ENCODE results near the gene TIMP3. TPM values are rescaled to one million over a fixed set of nuclear protein-coding genes. Genes with fewer than 3 reads are reported as not detected.

TIMP3 gene
- polyA plus RNA-seq, 1 donor from 2014 or later = 0.72 TPM

DNA sequence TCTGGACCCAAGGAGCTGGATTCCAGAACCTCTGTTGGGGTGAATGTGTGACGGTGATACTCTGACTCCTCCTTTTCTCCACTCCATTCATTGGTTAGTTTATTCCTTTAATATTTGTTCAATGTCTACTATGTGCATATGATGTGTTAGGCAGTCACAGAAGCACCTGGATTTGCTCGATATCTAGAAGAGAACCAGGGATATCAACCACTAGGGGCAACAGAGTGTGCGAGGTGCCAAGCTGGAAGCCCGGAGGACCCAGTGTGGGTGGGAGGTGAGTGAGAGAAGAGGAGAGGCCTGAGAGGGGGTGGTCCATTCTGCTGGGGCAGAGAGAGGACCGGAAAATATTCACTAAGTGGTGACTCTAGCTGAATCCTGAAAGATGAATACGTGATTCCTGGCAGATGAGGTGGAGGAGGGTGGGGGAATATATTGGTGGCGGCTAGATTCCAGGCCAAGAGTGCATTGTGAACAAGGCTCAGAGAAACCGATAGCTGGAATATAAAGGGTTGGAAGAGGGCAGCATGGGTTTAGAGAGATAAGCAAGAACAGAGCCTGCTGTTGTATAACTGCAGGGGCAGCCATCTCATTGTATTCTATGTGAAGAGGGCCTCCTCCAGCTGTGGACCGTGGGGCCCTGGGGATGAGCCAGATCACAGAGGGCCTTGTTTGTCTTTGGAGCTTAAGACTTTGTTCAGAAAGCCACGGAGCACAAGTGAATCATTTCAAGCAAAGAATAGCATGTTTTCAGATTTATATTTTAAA, 6.9 kb upstream of the TIMP3 start:
- Histone ChIP-seq H3K4me2 (ENCODE audit: low read length) (no peak overlapping the region), H3K9me2 (ENCODE audit: insufficient read depth, low read length) (no peaks in the 10 kb centered on the region), H3K9ac (ENCODE audit: low read length) (no peak overlapping the region), H3K9me3 (ENCODE audit: low read length) (no peaks in the 10 kb centered on the region), H4K20me1 (ENCODE audit: insufficient read depth) (no peaks in the 10 kb centered on the region), H3K36me3 (ENCODE audit: insufficient read depth, low read length) (no peaks in the 10 kb centered on the region), H3K27me3 (ENCODE audit: insufficient read depth, low read depth, low read length) (no peaks in the 10 kb centered on the region), H2AFZ (ENCODE audit: low read depth, low read length) (no peak overlapping the region), H3F3A (ENCODE audit: insufficient read depth, low read length, poor library complexity, severe bottlenecking) (no peaks in the 10 kb centered on the region), H3K79me2 (replicated peaks; ENCODE audit: insufficient read depth, low read length) (no peaks in the 10 kb centered on the region), H3K4me3 (ENCODE audit: low read length) (no peak overlapping the region), H3K27ac (ENCODE audit: low read length) (no peak overlapping the region)
- TF ChIP-seq MXI1 (conservative IDR thresholded peaks at IDR 0.05; ENCODE audit: poor library complexity, severe bottlenecking) = no peak
- no peak for TF ChIP-seq TAF1 (IDR thresholded peaks at IDR 0.05; ENCODE audit: low read depth)
- no peak for TF ChIP-seq EZH2 (IDR thresholded peaks at IDR 0.05; ENCODE audit: borderline replicate concordance, insufficient read depth, low read length, poor library complexity, severe bottlenecking)
- TF ChIP-seq, protein P1, sequence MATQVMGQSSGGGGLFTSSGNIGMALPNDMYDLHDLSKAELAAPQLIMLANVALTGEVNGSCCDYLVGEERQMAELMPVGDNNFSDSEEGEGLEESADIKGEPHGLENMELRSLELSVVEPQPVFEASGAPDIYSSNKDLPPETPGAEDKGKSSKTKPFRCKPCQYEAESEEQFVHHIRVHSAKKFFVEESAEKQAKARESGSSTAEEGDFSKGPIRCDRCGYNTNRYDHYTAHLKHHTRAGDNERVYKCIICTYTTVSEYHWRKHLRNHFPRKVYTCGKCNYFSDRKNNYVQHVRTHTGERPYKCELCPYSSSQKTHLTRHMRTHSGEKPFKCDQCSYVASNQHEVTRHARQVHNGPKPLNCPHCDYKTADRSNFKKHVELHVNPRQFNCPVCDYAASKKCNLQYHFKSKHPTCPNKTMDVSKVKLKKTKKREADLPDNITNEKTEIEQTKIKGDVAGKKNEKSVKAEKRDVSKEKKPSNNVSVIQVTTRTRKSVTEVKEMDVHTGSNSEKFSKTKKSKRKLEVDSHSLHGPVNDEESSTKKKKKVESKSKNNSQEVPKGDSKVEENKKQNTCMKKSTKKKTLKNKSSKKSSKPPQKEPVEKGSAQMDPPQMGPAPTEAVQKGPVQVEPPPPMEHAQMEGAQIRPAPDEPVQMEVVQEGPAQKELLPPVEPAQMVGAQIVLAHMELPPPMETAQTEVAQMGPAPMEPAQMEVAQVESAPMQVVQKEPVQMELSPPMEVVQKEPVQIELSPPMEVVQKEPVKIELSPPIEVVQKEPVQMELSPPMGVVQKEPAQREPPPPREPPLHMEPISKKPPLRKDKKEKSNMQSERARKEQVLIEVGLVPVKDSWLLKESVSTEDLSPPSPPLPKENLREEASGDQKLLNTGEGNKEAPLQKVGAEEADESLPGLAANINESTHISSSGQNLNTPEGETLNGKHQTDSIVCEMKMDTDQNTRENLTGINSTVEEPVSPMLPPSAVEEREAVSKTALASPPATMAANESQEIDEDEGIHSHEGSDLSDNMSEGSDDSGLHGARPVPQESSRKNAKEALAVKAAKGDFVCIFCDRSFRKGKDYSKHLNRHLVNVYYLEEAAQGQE (IDR thresholded peaks at IDR 0.05; ENCODE audit: borderline replicate concordance) = no peak
- TF ChIP-seq SMC3 (conservative IDR thresholded peaks at IDR 0.05; ENCODE audit: poor library complexity) = no peak
- TF ChIP-seq EP300 (conservative IDR thresholded peaks at IDR 0.05; ENCODE audit: poor library complexity, severe bottlenecking) = no peak
- TF ChIP-seq RAD21 (conservative IDR thresholded peaks at IDR 0.05) = no peak
- no peak for TF ChIP-seq POLR2AphosphoS5 (IDR thresholded peaks at IDR 0.05)
- TF ChIP-seq, protein P2, sequence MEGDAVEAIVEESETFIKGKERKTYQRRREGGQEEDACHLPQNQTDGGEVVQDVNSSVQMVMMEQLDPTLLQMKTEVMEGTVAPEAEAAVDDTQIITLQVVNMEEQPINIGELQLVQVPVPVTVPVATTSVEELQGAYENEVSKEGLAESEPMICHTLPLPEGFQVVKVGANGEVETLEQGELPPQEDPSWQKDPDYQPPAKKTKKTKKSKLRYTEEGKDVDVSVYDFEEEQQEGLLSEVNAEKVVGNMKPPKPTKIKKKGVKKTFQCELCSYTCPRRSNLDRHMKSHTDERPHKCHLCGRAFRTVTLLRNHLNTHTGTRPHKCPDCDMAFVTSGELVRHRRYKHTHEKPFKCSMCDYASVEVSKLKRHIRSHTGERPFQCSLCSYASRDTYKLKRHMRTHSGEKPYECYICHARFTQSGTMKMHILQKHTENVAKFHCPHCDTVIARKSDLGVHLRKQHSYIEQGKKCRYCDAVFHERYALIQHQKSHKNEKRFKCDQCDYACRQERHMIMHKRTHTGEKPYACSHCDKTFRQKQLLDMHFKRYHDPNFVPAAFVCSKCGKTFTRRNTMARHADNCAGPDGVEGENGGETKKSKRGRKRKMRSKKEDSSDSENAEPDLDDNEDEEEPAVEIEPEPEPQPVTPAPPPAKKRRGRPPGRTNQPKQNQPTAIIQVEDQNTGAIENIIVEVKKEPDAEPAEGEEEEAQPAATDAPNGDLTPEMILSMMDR (IDR thresholded peaks at IDR 0.05; ENCODE audit: poor library complexity, severe bottlenecking) = no peak

DNA sequence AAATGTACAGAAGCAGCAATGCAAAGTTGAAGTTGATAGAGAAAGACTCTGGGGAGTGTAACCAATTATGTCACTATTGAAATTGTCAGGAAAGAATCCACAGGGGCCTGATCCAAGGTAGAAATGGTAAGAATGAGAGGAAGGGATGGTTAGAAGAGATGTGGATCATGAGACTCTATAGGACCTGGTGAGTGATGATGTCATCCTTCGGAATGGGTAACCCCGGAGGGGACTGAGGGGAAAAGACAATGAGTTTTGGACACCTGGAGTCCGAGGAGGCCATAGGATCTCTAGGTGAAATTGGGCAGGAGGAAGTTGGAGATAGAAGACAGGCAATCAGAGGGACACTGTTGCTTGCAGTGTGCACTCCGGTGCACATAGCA, 6.3 kb upstream of the TIMP3 start:
- Histone ChIP-seq H3K9ac (ENCODE audit: low read length) (no peak overlapping the region), H3K4me2 (ENCODE audit: low read length) (no peak overlapping the region), H3K4me3 (ENCODE audit: low read length) (no peak overlapping the region), H3K36me3 (ENCODE audit: insufficient read depth, low read length) (no peaks in the 10 kb centered on the region), H3K27ac (ENCODE audit: low read length) (no peak overlapping the region), H3K9me2 (ENCODE audit: insufficient read depth, low read length) (no peaks in the 10 kb centered on the region), H3K9me3 (ENCODE audit: low read length) (no peaks in the 10 kb centered on the region), H3K27me3 (ENCODE audit: insufficient read depth, low read depth, low read length) (peaks cover under 1% of the 10 kb centered on the region), H4K20me1 (ENCODE audit: insufficient read depth) (no peaks in the 10 kb centered on the region), H3F3A (ENCODE audit: insufficient read depth, low read length, poor library complexity, severe bottlenecking) (no peaks in the 10 kb centered on the region), H3K79me2 (replicated peaks; ENCODE audit: insufficient read depth, low read length) (no peaks in the 10 kb centered on the region), H2AFZ (ENCODE audit: low read depth, low read length) (no peak overlapping the region)
- no peak for TF ChIP-seq EP300 (conservative IDR thresholded peaks at IDR 0.05; ENCODE audit: poor library complexity, severe bottlenecking)
- TF ChIP-seq, protein P1 (IDR thresholded peaks at IDR 0.05; ENCODE audit: borderline replicate concordance) = no peak
- no peak for TF ChIP-seq TAF1 (IDR thresholded peaks at IDR 0.05; ENCODE audit: low read depth)
- no peak for TF ChIP-seq EZH2 (IDR thresholded peaks at IDR 0.05; ENCODE audit: borderline replicate concordance, insufficient read depth, low read length, poor library complexity, severe bottlenecking)
- no peak for TF ChIP-seq RAD21 (conservative IDR thresholded peaks at IDR 0.05)
- TF ChIP-seq POLR2AphosphoS5 (IDR thresholded peaks at IDR 0.05) = no peak
- no peak for TF ChIP-seq SMC3 (conservative IDR thresholded peaks at IDR 0.05; ENCODE audit: poor library complexity)
- no peak for TF ChIP-seq MXI1 (conservative IDR thresholded peaks at IDR 0.05; ENCODE audit: poor library complexity, severe bottlenecking)
